Endothelial cell of umbilical vein (primary cell): Measurements from ENCODE around the gene DGKH. TPM values are rescaled to one million over a fixed set of nuclear protein-coding genes. Genes with fewer than 3 reads are reported as not detected.

Experiments
- BruUV-seq: library from RNA; stranded (reverse); fragments of 400-500 nt; replicated peaks from 2 replicates; lab custom pipeline; 2021; lab: Mats Ljungman, UMichigan
- CTCF ChIA-PET: fragments of 300-600, 350-600 bp; sonication (Branson Sonifier 250); formaldehyde crosslinking; loops from one replicate; lab custom pipeline; 2021; ENCODE audit warnings: antibody characterized with exemption, inconsistent platforms; lab: Charles Lee
- POLR2A ChIA-PET: fragments of 300-600, 350-600 bp; sonication (Branson Sonifier 250); formaldehyde crosslinking; loops from one replicate; lab custom pipeline; 2021; ENCODE audit warnings: antibody characterized with exemption, inconsistent platforms; lab: Charles Lee
- DNase-seq: peaks from one replicate; pipeline ENCODE4 v3.0.0-alpha.2; 2011; ENCODE audit warnings: low read depth, low spot score
- FAIRE-seq: peaks from 2 replicates; lab custom pipeline; 2011; peaks lifted over from hg19 to GRCh38; lab: Jason Lieb, UNC
- H2AFZ ChIP-seq: 2 replicates; pipeline ENCODE4 v1.6.0; 2012; ENCODE audit warnings: low read depth, low read length, control low read depth, inconsistent platforms
- H3K27ac ChIP-seq: 2 replicates; pipeline ENCODE4 v1.5.1; 2011; ENCODE audit warnings: low read depth, mild to moderate bottlenecking, control low read depth, low read length, moderate library complexity; ENCODE audit not compliant: insufficient read depth
- H3K27me3 ChIP-seq, 2 experiments: 2 replicates each; pipeline versions ENCODE4 v1.6.0 to v1.6.1; 2011; ENCODE audit warnings: low read length in 2 of 2, mixed read lengths in 1 of 2; ENCODE audit not compliant: control insufficient read depth in 2 of 2, insufficient read depth in 2 of 2
- H3K36me3 ChIP-seq, 2 experiments: 2 replicates in 1 of 2; 3 replicates in 1 of 2; pipeline ENCODE4 v1.5.1; 2011; ENCODE audit warnings: low read length in 2 of 2, mild to moderate bottlenecking in 1 of 2, moderate library complexity in 1 of 2; ENCODE audit not compliant: control insufficient read depth in 2 of 2, insufficient read depth in 2 of 2; ENCODE audit errors: extremely low read depth in 1 of 2
- H3K4me1 ChIP-seq: 3 replicates; pipeline ENCODE4 v1.5.1; 2011; ENCODE audit warnings: mild to moderate bottlenecking, low read length; ENCODE audit not compliant: control insufficient read depth, insufficient read depth; ENCODE audit errors: extremely low read depth
- H3K4me2 ChIP-seq: 2 replicates; pipeline ENCODE4 v1.6.1; 2011; ENCODE audit warnings: low read length, control low read depth, mixed read lengths; ENCODE audit not compliant: insufficient read depth
- H3K4me3 ChIP-seq, 3 experiments: fragments of 200-600 bp in 1 of 3; sonication (generic), shearing (Covaris generic) in 1 of 3; replicated peaks in 1 of 3; 2 replicates each; pipeline ENCODE4 v1.5.1; 2011 to 2016; ENCODE audit warnings: control low read depth in 3 of 3, low read length in 3 of 3, mild to moderate bottlenecking in 2 of 3, inconsistent platforms in 1 of 3, low read depth in 1 of 3, moderate library complexity in 1 of 3; ENCODE audit not compliant: insufficient read depth in 1 of 3
- H3K79me2 ChIP-seq: 2 replicates; pipeline ENCODE4 v1.6.0; 2012; ENCODE audit warnings: low read length, inconsistent platforms; ENCODE audit not compliant: control insufficient read depth, insufficient read depth
- H3K9ac ChIP-seq: replicated peaks from 2 replicates; pipeline ENCODE3; 2011; ENCODE audit warnings: low read length, control low read depth; ENCODE audit not compliant: insufficient read depth; ENCODE audit errors: extremely low read depth
- H3K9me1 ChIP-seq: replicated peaks from 3 replicates; pipeline ENCODE4 v1.6.0; 2011; ENCODE audit warnings: mild to moderate bottlenecking, low read length; ENCODE audit not compliant: control insufficient read depth, insufficient read depth; ENCODE audit errors: extremely low read depth
- H3K9me3 ChIP-seq: replicated peaks from 2 replicates; pipeline ENCODE4 v1.5.1; 2012; ENCODE audit warnings: low read length, inconsistent platforms; ENCODE audit not compliant: control insufficient read depth, insufficient read depth
- H4K20me1 ChIP-seq: replicated peaks from 2 replicates; pipeline ENCODE3; 2011; ENCODE audit warnings: mild to moderate bottlenecking, low read length; ENCODE audit not compliant: control insufficient read depth, insufficient read depth; ENCODE audit errors: extremely low read depth
- EZH2 ChIP-seq: IDR thresholded peaks from 2 replicates; pipeline ENCODE4 v1.6.1; 2012; ENCODE audit warnings: borderline replicate concordance, low read depth, mild to moderate bottlenecking, moderate library complexity, low read length, inconsistent platforms; ENCODE audit not compliant: severe bottlenecking
- FOS ChIP-seq: IDR thresholded peaks from 2 replicates; pipeline ENCODE4 v1.6.1; 2011; ENCODE audit warnings: mild to moderate bottlenecking, low read length, moderate library complexity, borderline replicate concordance; ENCODE audit not compliant: insufficient read depth
- MAX ChIP-seq: IDR thresholded peaks from 2 replicates; pipeline ENCODE4 v1.6.1; 2011; ENCODE audit not compliant: insufficient read depth, insufficient read length
- MYC ChIP-seq: IDR thresholded peaks from one replicate; pipeline ENCODE4 v1.6.1; 2011; ENCODE audit warnings: mild to moderate bottlenecking, low read depth, low read length
- POLR2A ChIP-seq: IDR thresholded peaks from 2 replicates; pipeline ENCODE4 v1.6.1; 2012; ENCODE audit warnings: low read depth, mild to moderate bottlenecking, control low read depth, low read length
- POLR2AphosphoS5 ChIP-seq: IDR thresholded peaks from 2 replicates; pipeline ENCODE4 v1.6.1; 2012; ENCODE audit warnings: low read depth, mild to moderate bottlenecking, control low read depth, low read length, moderate library complexity; ENCODE audit not compliant: insufficient read depth
- dilution Hi-C: fragments of 300-500 bp; cut with MboI; formaldehyde crosslinking; loops from one replicate; pipeline ENCODE4 v1.15.0; 2019; ENCODE audit warnings: low sequenced_read_pairs; ENCODE audit not compliant: extremely low pct_ligation_motif_present
- intact Hi-C: fragments of 100-400 bp; cut with micrococcal nuclease; formaldehyde crosslinking; loops from one replicate; pipeline ENCODE4 v1.10.0; 2022
- polyA plus RNA-seq, 4 experiments: library from polyadenylated mRNA; depleted of rRNA in 3 of 4; stranded (reverse) in 3 of 4; unstranded in 1 of 4; fragments of >200 nt; gene quantifications; 2 replicates each; pipeline versions ENCODE4 v1.2.1 to v1.2.3, GENCODE V29; 2011 to 2012; ENCODE audit warnings: missing spikeins in 1 of 4
- total RNA-seq: library from RNA; stranded (reverse); gene quantifications from 2 replicates; pipeline ENCODE4 v1.2.3, GENCODE V29; 2021

The DGKH gene
- total and polyA plus RNA-seq, 2 donors (not counting 3 experiments of a cell fraction or from before 2014, with no cell fraction given) = 4.1 to 30.1 TPM

GRCh38 chr13:42125046-42125445, 76.6 kb downstream of the DGKH start:
- Histone ChIP-seq H3K4me3 (no peak overlapping the region), H3K4me2 (no peak overlapping the region), H3K9me3 (no peaks in the 10 kb centered on the region), H4K20me1 (peaks cover 3% of the 10 kb centered on the region), H3K27me3 (no peaks in the 10 kb centered on the region), H2AFZ (no peak overlapping the region), H3K27ac (no peak overlapping the region), H3K9ac (no peak overlapping the region), H3K4me1 (no peaks in the 10 kb centered on the region), H3K79me2 (peaks cover 18% of the 10 kb centered on the region), H3K9me1 (no peaks in the 10 kb centered on the region), H3K36me3 (peaks cover 2 to 11% of the 10 kb centered on the region in 2 experiments)
- dilution Hi-C loops = no loop called here
- BruUV-seq = no TSS peak
- DNase-seq = no peak
- CTCF ChIA-PET = interaction anchor here (0.6 kb wide), 1 partner anchor 12 kb away, joined by 3 read pairs; no protein-coding TSS in a partner anchor
- intact Hi-C loops = no loop called here
- TF ChIP-seq FOS (no peak), POLR2AphosphoS5 (no peak), EZH2 (no peak), MAX (no peak), MYC (no peak)
- POLR2A ChIA-PET = no interaction called here
- no peak for FAIRE-seq

DNA sequence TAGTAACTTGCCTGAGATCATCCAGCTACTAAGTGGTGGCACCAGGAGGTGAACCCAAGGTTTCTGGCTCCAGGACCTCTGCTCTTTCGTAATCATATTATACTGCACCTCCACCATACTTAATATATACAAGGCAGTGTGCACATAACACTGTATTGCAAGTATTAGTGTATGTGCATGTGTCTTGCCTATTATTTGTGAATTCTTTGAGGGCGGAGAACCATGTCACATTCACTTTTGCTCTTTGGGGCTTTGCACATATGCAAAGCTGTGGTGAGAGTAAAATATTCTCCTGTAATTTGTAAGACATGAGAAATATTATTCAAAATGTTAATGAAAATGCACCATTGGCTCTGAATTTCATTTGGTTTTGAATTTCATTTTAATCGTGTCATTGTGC, 78.6 kb downstream of the DGKH start:
- BruUV-seq = no TSS peak

More for the DNA sequence above, 78.6 kb downstream of the DGKH start:
- FAIRE-seq (no peak), DNase-seq (no peak)
- TF ChIP-seq POLR2A (no peak), FOS (no peak)
- H3K9me3 ChIP-seq = no peaks in the 10 kb centered on the region
- POLR2A ChIA-PET = no interaction called here
- peaks cover 14% of the 10 kb centered on the region for H3K79me2 ChIP-seq
- H3K4me2 ChIP-seq = no peak overlapping the region
- no peaks in the 10 kb centered on the region for H3K4me1 ChIP-seq
- H4K20me1 ChIP-seq = no peaks in the 10 kb centered on the region
- peaks cover 4 to 24% of the 10 kb centered on the region in 2 experiments for H3K36me3 ChIP-seq
- no peak overlapping the region for H3K4me3 ChIP-seq
- no peaks in the 10 kb centered on the region for H3K9me1 ChIP-seq
- H2AFZ ChIP-seq = no peak overlapping the region
- H3K27me3 ChIP-seq = no peaks in the 10 kb centered on the region
- CTCF ChIA-PET = interaction anchor here (0.6 kb wide), 1 partner anchor 747 kb away, joined by 3 read pairs; no protein-coding TSS in a partner anchor
- dilution Hi-C loops (no loop called here), intact Hi-C loops (no loop called here)
- H3K27ac ChIP-seq = no peak overlapping the region
- no peak overlapping the region for H3K9ac ChIP-seq
